Keratinocyte (primary cell): Measurements from ENCODE around the gene MCCD1. TPM values are rescaled to one million over a fixed set of nuclear protein-coding genes. Genes with fewer than 3 reads are reported as not detected.
A peak's percentile ranks its signal among the peaks of the same experiment; 100 is the strongest.

ENCODE experiments used
- DNase-seq: peaks from one replicate; pipeline ENCODE4 v3.0.0-alpha.2; 2011; ENCODE audit warnings: low read depth, missing footprints, low spot score
- FAIRE-seq: peaks from 2 replicates; lab custom pipeline; 2011; peaks lifted over from hg19 to GRCh38; lab: Jason Lieb, UNC
- H2AFZ ChIP-seq: 2 replicates; pipeline ENCODE4 v1.6.0; 2012; ENCODE audit warnings: low read length, control low read depth, inconsistent platforms; ENCODE audit not compliant: control insufficient read depth
- H3K27ac ChIP-seq: 2 replicates; pipeline ENCODE4 v1.5.1; 2011; ENCODE audit warnings: low read length; ENCODE audit not compliant: control insufficient read depth, insufficient read depth
- H3K27me3 ChIP-seq: 3 replicates; pipeline ENCODE4 v1.6.0; 2011; ENCODE audit warnings: low read length; ENCODE audit not compliant: control insufficient read depth, insufficient read depth; ENCODE audit errors: extremely low read depth
- H3K36me3 ChIP-seq, 2 experiments: 2 replicates in 1 of 2; 3 replicates in 1 of 2; pipeline ENCODE4 v1.5.1; 2011; ENCODE audit warnings: low read length in 2 of 2, mild to moderate bottlenecking in 1 of 2; ENCODE audit not compliant: control insufficient read depth in 2 of 2, insufficient read depth in 2 of 2; ENCODE audit errors: extremely low read depth in 1 of 2
- H3K4me1 ChIP-seq: 3 replicates; pipeline ENCODE4 v1.5.1; 2011; ENCODE audit warnings: low read length; ENCODE audit not compliant: control insufficient read depth, insufficient read depth; ENCODE audit errors: extremely low read depth
- H3K4me2 ChIP-seq: 3 replicates; pipeline ENCODE4 v1.6.0; 2011; ENCODE audit warnings: low read depth, low read length; ENCODE audit not compliant: control insufficient read depth, insufficient read depth; ENCODE audit errors: extremely low read depth
- H3K4me3 ChIP-seq, 3 experiments: fragments of 200-600 bp in 1 of 3; sonication (generic) in 1 of 3; 2 replicates in 2 of 3; 3 replicates in 1 of 3; pipeline ENCODE4 v1.5.1; 2011 to 2016; ENCODE audit warnings: low read length in 3 of 3, mild to moderate bottlenecking in 3 of 3, control low read depth in 2 of 3, inconsistent platforms in 1 of 3, low read depth in 1 of 3, mixed read lengths in 1 of 3, mixed run types in 1 of 3, moderate library complexity in 1 of 3; ENCODE audit not compliant: control insufficient read depth in 2 of 3, insufficient read depth in 2 of 3; ENCODE audit errors: extremely low read depth in 1 of 3
- H3K79me2 ChIP-seq: 2 replicates; pipeline ENCODE4 v1.6.0; 2012; ENCODE audit warnings: low read length; ENCODE audit not compliant: control insufficient read depth, insufficient read depth
- H3K9ac ChIP-seq: 3 replicates; pipeline ENCODE4 v1.6.0; 2011; ENCODE audit warnings: low read length; ENCODE audit not compliant: control insufficient read depth, insufficient read depth; ENCODE audit errors: extremely low read depth
- H3K9me1 ChIP-seq: 3 replicates; pipeline ENCODE4 v1.6.0; 2011; ENCODE audit warnings: low read length; ENCODE audit not compliant: control insufficient read depth, insufficient read depth; ENCODE audit errors: extremely low read depth
- H3K9me3 ChIP-seq: 2 replicates; pipeline ENCODE4 v1.5.1; 2012; ENCODE audit warnings: low read depth, low read length; ENCODE audit not compliant: control insufficient read depth
- H4K20me1 ChIP-seq: 3 replicates; pipeline ENCODE4 v1.6.0; 2011; ENCODE audit warnings: low read length; ENCODE audit not compliant: control insufficient read depth, insufficient read depth; ENCODE audit errors: extremely low read depth
- EZH2 ChIP-seq: IDR thresholded peaks from one replicate; pipeline ENCODE4 v1.6.1; 2012; ENCODE audit warnings: inconsistent platforms, mild to moderate bottlenecking, low read length, moderate library complexity
- dilution Hi-C: fragments of 300-500 bp; cut with MboI; formaldehyde crosslinking; loops from one replicate; pipeline ENCODE4 v1.7.0; 2020; ENCODE audit warnings: low sequenced_read_pairs; ENCODE audit not compliant: extremely low pct_ligation_motif_present
- polyA plus RNA-seq, 5 experiments: library from polyadenylated mRNA; depleted of rRNA in 3 of 5; stranded (reverse) in 3 of 5; stranded (forward) in 1 of 5; unstranded in 1 of 5; fragments of >200 nt; gene quantifications; 1 replicate in 1 of 5; 2 replicates in 3 of 5; 3 replicates in 1 of 5; pipeline versions ENCODE4 v1.2.1 to v1.2.3, GENCODE V29; 2011 to 2012; ENCODE audit warnings: missing spikeins in 2 of 5, low read depth in 1 of 5, low replicate concordance in 1 of 5
- TF ChIP-seq, protein P1 (sequence below), 3 experiments: IDR thresholded peaks in 1 of 3; conservative IDR thresholded peaks in 1 of 3; optimal IDR thresholded peaks in 1 of 3; 2 replicates in 2 of 3; 3 replicates in 1 of 3; pipeline versions ENCODE3 to v1.5.1; 2011; ENCODE audit warnings: low read length in 3 of 3, mild to moderate bottlenecking in 3 of 3, moderate library complexity in 2 of 3, control low read depth in 1 of 3, inconsistent platforms in 1 of 3; ENCODE audit not compliant: insufficient read depth in 2 of 3; ENCODE audit errors: extremely low read depth in 1 of 3

Gene MCCD1
- polyA plus RNA-seq, 1 donor (not counting 4 experiments of a cell fraction or from before 2014, with no cell fraction given): not detected

- H3K9me3 ChIP-seq: no peaks in the 10 kb centered on the region
- DNase-seq (no peak), FAIRE-seq (no peak)
- no peak overlapping the region for H3K27ac ChIP-seq
- H3K79me2 ChIP-seq: no peaks in the 10 kb centered on the region
- H3K27me3 ChIP-seq: no peaks in the 10 kb centered on the region
- no peak overlapping the region for H3K4me2 ChIP-seq
- dilution Hi-C loops: no loop called here
- no peak for TF ChIP-seq EZH2
- TF ChIP-seq, protein P1, sequence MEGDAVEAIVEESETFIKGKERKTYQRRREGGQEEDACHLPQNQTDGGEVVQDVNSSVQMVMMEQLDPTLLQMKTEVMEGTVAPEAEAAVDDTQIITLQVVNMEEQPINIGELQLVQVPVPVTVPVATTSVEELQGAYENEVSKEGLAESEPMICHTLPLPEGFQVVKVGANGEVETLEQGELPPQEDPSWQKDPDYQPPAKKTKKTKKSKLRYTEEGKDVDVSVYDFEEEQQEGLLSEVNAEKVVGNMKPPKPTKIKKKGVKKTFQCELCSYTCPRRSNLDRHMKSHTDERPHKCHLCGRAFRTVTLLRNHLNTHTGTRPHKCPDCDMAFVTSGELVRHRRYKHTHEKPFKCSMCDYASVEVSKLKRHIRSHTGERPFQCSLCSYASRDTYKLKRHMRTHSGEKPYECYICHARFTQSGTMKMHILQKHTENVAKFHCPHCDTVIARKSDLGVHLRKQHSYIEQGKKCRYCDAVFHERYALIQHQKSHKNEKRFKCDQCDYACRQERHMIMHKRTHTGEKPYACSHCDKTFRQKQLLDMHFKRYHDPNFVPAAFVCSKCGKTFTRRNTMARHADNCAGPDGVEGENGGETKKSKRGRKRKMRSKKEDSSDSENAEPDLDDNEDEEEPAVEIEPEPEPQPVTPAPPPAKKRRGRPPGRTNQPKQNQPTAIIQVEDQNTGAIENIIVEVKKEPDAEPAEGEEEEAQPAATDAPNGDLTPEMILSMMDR (optimal IDR thresholded peaks at IDR 0.05 in 1 of 3, IDR thresholded peaks at IDR 0.05 in 1 of 3, conservative IDR thresholded peaks at IDR 0.05 in 1 of 3; ENCODE audit: extremely low read depth in 1 of 3, insufficient read depth in 2 of 3, low read length in 3 of 3): no peak
- no peak overlapping the region for H2AFZ ChIP-seq
- peaks cover 19% of the 10 kb centered on the region for H3K4me1 ChIP-seq
- no peaks in the 10 kb centered on the region for H3K9me1 ChIP-seq
- no peaks in the 10 kb centered on the region for H3K36me3 ChIP-seq
- H3K9ac ChIP-seq: no peak overlapping the region
- no peak overlapping the region for H3K4me3 ChIP-seq
- no peaks in the 10 kb centered on the region for H4K20me1 ChIP-seq
Observed at GRCh38 chr6:31574106-31575061, 45.6 kb downstream of the MCCD1 start.

- Histone ChIP-seq H3K9ac (peak within 1 kb of the TSS; percentile 48), H3K9me1 (no peaks in the 10 kb centered on the region), H3K4me1 (peaks cover 19% of the 10 kb centered on the region), H3K36me3 (no peaks in the 10 kb centered on the region), H3K4me2 (peak within 1 kb of the TSS; percentile 80), H3K4me3 (peak within 1 kb of the TSS; percentile 29 to 59 (median 44)), H4K20me1 (no peaks in the 10 kb centered on the region), H3K79me2 (no peaks in the 10 kb centered on the region), H3K27me3 (no peaks in the 10 kb centered on the region), H2AFZ (peak within 1 kb of the TSS; percentile 79), H3K9me3 (no peaks in the 10 kb centered on the region), H3K27ac (peak within 1 kb of the TSS; percentile 13)
- no peak for DNase-seq
- no peak for TF ChIP-seq EZH2
- TF ChIP-seq, protein P1 (optimal IDR thresholded peaks at IDR 0.05 in 1 of 3, IDR thresholded peaks at IDR 0.05 in 1 of 3, conservative IDR thresholded peaks at IDR 0.05 in 1 of 3; ENCODE audit: extremely low read depth in 1 of 3, insufficient read depth in 2 of 3, low read length in 3 of 3): no peak
- FAIRE-seq: peak; percentile 56
- dilution Hi-C loops: no loop called here
Observed at GRCh38 chr6:31575335-31575901, 46.7 kb downstream of the MCCD1 start, which contains the start of gene TNF. TSS of gene TNF (plus strand) at chr6:31575565. CDS start at chr6:31575742, 177 bp downstream.
